ENCODE data around the gene ZCCHC18.

The ZCCHC18 gene

DNA sequence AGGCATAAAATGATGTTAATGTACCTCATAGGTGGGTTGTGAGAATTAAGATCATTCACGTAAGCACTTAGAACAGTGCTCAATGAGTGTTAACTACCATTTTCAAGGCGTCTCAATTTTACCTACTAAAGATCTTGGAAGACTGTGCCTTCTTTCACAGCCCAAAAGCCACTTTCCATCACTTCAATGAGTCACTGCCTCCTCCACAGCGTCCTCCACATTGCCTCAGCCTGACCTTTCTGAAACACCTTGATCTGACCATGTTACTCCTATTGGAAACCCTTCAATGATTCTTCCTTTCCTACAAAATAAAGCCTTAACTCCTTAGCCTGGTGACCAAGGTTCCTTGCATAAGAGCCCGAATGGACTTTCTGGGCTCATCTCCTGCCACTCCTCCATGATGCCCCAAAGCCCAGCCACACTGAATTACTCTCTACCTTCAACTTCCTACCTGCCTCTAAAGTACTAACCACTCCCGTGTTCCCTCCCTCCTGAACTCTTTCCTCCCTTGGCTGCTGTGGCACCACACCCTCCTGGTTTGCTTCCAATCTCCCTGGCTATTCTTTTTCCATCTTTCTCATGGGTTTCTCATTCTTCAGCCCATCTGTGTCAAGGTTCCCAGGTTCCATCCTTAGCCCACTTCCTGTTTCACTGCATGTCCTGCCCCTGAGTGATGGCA lies 22.4 kb downstream of the ZCCHC18 start:
- no peak for DNase-seq

DNA sequence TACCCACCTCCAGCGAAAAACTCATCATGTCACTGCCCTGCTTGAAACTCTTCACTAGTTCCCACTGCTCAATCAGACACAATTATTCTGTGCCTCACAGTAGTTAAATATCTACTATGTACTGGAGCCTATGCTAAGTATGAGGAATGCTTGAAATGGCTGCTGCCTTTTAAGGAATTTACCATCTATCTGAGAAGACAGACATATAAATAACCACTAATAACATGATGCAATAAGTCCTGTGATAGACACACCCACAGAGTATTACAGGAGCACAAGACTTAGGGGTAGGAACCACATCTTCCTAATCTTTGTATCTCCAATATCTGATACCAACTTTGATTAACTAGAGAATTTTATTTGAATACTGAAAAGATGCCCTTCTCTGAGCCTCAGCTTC lies 23.4 kb downstream of the ZCCHC18 start:
- DNase-seq = no peak

DNA sequence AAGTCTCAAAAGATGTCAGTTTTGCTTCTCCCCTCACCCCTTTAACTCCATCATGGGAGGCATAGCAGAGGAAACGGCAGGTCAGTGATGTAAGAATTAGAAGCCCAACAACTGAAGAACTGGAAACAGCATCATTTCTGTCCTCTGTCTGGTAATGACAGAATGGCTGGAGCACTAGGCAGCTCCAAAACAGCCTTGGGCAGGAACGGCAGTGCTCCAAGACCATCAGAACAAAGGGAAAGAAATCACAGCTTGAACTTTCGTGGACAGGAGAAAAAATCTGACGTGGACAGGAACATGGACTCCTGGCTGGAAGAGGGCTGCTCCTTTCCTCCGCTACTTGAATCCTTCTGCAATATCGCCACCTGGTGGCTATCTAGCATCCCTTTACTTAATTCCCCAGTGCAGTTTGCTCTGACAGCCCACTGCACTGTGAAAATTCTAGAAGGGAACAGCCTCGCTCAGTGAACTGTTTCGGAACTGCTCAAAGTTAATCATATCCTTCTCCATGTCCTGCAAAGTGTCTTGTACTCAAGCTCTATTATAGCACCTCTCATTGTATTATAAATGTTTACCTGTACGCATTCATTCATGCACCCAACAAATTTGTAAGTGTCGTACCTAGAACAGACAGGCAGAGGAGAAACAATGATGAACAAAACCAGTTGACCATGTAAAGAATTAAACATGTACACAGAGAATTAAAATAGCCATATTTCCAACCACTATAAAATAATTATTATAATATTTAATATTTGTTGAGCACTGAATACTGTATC lies 24.1 kb downstream of the ZCCHC18 start:
- DNase-seq = no peak

DNA sequence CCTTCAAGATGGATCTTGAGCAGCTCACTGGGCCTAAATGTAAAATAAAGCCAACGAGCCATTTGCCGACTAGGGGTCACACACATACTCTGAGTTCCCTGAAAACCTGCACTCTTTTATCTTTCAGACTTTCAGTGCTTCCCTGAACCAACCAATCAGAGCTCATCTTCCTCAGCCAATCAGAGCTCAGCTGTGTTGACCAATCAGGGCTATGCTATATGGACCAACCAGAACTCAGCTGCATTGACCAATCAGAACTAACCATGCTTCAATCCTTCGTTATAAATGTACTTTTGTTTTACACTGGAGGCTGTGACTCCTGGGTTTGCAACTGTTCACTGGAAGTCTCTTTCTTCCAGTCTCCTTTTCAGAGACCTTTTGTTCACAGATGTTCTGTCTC lies 25.2 kb downstream of the ZCCHC18 start:
- no peak for DNase-seq

DNA sequence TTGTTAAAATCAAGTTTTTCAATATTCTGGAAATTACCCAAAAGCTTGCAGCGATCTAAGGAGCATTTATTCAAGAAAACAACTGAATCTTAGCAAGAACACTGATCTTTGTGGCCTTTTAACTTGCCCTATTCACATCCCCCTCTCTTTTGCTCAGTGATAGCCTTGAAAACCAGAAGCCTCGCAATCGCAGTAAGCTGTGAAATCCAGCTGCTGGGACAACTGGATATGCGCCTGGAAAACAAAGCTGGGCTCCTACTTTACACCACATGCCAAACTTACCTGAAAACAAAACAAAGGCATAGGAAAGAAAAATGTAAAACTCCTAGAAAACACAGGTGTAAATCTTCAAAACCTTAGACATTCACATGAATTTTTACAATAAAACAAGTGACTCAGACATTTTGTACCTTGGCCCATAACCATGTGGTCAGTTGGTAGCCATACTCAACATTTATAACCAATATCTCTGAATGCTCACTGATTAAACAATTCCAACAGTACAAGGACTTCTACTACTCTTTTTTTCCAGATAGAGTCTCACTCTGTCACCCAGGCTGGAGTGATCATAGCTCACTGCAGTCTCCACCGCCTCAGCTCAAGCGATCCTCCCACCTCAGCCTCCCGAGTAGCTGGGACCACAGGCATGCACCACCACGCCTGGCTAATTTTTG lies 28.9 kb downstream of the ZCCHC18 start:
- DNase-seq = no peak

DNA sequence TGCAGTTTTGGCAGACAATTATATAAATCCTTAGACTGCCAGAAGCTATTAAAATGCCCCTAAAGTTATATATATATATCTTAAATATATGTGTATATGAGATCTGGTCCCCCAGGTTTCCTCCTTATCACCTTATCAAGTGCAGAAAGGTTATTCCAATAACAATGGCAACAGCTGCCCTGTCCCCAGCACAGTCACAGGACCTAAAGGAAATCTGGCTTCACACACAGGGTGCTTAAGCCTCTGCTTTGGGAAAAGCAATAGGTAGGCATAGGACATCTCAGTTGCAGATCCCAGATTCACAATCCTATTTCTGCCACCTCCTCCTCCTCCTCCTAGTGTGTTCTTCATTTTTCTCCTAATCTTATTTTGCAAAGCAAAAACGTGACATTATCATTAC lies 38.7 kb downstream of the ZCCHC18 start:
- DNase-seq = no peak

DNA sequence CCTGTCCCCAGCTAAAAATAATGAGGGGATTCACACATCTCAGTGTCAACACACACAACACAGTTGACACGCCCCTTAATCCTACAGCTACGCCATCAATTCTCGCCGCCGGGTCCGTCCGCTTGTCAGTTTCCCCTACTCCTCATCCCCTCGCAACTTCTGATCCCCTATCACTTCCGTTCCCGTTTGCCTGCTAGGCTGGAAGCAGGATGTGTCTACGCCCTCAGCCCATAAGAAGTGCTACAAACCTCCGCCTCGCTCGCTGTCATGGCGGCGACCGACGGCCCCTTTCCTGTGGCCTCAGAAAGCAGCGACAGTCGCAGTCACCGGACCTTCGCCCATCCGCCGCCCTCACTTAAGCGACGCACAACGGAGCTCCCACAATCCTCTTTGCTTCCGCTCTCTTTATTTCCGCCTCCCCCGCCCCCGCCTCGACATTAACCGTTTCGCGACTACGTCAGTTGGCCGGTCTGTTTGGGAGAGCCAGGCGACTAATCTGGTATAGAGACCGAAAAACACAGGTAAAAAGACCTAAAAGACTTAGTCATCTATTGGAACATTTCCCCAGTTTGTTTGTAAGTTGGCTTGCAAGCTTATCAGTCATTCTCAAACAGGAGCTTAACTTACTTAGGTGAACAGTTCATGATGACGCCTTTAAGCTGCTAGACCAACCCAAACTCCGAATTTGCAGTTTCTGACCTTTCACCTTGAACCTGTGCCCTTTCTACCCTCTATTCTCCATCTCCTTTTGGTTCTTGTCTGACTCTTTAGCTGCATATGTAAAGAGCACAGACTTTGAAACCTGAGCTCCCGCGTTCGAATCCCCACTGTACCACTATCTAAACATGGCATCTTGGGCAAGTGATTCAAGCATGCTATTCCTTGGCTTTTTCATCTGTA lies 44.6 kb downstream of the ZCCHC18 start, which contains the start of gene SLC25A53:
TSS of gene SLC25A53 (minus strand) at position 380 of the 900 bp plus-strand sequence. CDS start 51,752 bp downstream, outside the sequence.
- DNase-seq = no peak
